Measurements from ENCODE around the gene ASAP2.

ASAP2 gene

DNA sequence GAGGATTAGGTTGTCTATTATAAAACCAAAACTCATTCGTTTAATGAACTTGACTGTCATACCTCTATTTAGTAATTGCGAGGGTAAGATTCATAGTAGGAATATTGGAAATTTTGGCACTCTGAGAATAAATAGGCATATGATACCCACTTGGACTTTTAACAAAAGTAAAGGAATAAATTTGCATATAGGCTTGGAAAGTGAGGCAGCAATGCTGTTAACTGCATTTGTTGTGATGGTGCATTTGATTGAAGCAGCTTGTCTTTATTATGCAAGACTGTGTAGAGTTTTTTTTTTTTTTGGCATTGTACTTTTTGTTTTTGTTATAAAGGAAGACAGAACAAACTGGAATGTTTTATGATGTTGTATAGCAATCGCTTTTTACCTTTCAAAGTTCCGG lies 197.8 kb downstream of the ASAP2 start:
- TF ChIP-seq EZH2 (IDR thresholded peaks at IDR 0.05; ENCODE audit: borderline replicate concordance, low read depth, low read length, severe bottlenecking): no peak
- TF ChIP-seq, protein P1, sequence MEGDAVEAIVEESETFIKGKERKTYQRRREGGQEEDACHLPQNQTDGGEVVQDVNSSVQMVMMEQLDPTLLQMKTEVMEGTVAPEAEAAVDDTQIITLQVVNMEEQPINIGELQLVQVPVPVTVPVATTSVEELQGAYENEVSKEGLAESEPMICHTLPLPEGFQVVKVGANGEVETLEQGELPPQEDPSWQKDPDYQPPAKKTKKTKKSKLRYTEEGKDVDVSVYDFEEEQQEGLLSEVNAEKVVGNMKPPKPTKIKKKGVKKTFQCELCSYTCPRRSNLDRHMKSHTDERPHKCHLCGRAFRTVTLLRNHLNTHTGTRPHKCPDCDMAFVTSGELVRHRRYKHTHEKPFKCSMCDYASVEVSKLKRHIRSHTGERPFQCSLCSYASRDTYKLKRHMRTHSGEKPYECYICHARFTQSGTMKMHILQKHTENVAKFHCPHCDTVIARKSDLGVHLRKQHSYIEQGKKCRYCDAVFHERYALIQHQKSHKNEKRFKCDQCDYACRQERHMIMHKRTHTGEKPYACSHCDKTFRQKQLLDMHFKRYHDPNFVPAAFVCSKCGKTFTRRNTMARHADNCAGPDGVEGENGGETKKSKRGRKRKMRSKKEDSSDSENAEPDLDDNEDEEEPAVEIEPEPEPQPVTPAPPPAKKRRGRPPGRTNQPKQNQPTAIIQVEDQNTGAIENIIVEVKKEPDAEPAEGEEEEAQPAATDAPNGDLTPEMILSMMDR (IDR thresholded peaks at IDR 0.05; ENCODE audit: borderline replicate concordance, extremely low read depth, low read length, poor library complexity, severe bottlenecking): no peak
- Histone ChIP-seq H3K27me3 (ENCODE audit: insufficient read depth, low read length, poor library complexity) (no peaks in the 10 kb centered on the region), H3K9ac (ENCODE audit: low read depth, low read length) (no peak overlapping the region), H3K9me3 (ENCODE audit: insufficient read depth, low read length, severe bottlenecking) (no peaks in the 10 kb centered on the region), H2AFZ (ENCODE audit: low read depth, low read length) (no peak overlapping the region), H3K4me2 (ENCODE audit: insufficient read depth, low read length) (no peak overlapping the region), H3K4me3 (ENCODE audit: low read depth in 1 of 2, low read length in 2 of 2) (no peak overlapping the region), H3K79me2 (ENCODE audit: insufficient read depth, low read length) (no peaks in the 10 kb centered on the region), H3K4me1 (ENCODE audit: insufficient read depth, low read length) (no peaks in the 10 kb centered on the region), H3K36me3 (ENCODE audit: insufficient read depth, low read length) (peaks cover 44% of the 10 kb centered on the region), H4K20me1 (ENCODE audit: insufficient read depth, low read length) (no peaks in the 10 kb centered on the region), H3K27ac (ENCODE audit: low read length) (no peak overlapping the region)
- ATAC-seq (ENCODE audit: insufficient read depth, low read depth) (no peak), DNase-seq (no peak)

DNA sequence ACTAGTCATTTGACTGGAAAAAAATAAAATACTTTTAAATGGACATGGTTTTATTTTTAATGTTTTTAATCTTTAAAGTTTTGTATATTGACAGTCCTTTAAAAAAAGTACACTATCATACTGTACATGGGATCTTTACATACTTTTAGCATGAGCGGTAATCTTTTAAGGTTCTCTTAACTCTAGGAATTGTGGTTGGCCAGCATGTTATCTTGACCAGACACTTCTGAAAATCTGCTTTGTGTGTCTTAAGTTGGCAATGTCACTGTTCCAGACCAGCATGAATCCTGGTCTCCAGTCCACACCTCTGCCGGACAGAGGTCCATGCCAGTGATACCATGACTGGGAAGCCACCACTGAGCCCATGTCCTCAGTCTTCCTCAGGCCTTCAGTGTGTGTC lies 199.0 kb downstream of the ASAP2 start:
- Histone ChIP-seq H3K27ac (ENCODE audit: low read length) (no peak overlapping the region), H3K36me3 (ENCODE audit: insufficient read depth, low read length) (peaks cover 53% of the 10 kb centered on the region), H3K4me3 (ENCODE audit: low read depth in 1 of 2, low read length in 2 of 2) (no peak overlapping the region), H3K79me2 (ENCODE audit: insufficient read depth, low read length) (no peaks in the 10 kb centered on the region), H3K4me1 (ENCODE audit: insufficient read depth, low read length) (no peaks in the 10 kb centered on the region), H3K9ac (ENCODE audit: low read depth, low read length) (no peak overlapping the region), H3K9me3 (ENCODE audit: insufficient read depth, low read length, severe bottlenecking) (no peaks in the 10 kb centered on the region), H3K4me2 (ENCODE audit: insufficient read depth, low read length) (no peak overlapping the region), H4K20me1 (ENCODE audit: insufficient read depth, low read length) (no peaks in the 10 kb centered on the region), H3K27me3 (ENCODE audit: insufficient read depth, low read length, poor library complexity) (no peaks in the 10 kb centered on the region), H2AFZ (ENCODE audit: low read depth, low read length) (no peak overlapping the region)
- ATAC-seq (ENCODE audit: insufficient read depth, low read depth) (no peak), DNase-seq (no peak)
- TF ChIP-seq, protein P1 (IDR thresholded peaks at IDR 0.05; ENCODE audit: borderline replicate concordance, extremely low read depth, low read length, poor library complexity, severe bottlenecking): no peak
- no peak for TF ChIP-seq EZH2 (IDR thresholded peaks at IDR 0.05; ENCODE audit: borderline replicate concordance, low read depth, low read length, severe bottlenecking)

DNA sequence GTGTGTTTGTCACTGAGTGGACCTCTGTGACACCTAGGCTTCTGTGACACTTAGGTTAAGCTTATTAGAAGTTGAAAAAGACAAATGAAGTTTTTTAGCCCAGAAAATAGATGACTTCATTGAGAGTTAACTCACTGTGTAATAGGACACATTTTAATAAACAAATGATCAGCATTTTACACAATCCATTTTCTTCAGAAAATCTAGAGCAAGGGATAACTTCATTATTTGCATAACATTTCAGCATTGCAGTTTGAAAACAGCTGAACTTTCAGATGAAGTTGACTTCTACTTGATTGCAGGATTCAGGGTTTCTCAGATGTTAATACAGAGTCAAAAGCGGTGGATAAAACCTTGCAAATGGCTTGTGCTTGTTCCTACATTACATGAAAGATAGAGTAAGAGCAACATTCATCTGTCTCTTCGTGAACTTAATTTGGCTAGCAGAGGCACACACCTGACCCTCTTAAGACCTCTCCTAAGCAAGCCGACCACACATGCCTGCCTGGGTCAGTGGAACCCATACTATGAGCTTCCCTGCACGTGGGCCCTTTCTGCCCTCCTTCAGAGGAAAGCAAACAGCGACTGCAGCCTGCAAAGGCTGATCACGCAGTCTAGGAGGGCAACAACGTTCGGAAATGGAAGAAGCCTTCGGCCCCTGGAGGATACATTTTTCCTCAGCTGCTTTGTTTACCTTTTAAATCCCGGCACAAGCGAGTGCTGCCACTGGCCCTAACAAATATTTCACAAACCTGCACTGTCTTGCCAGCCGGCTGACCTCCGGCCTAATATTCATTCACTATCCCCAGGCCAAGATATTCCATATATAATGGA lies 200.1 kb downstream of the ASAP2 start:
- Histone ChIP-seq H3K36me3 (ENCODE audit: insufficient read depth, low read length) (peaks cover 55% of the 10 kb centered on the region), H3K9ac (ENCODE audit: low read depth, low read length) (no peak overlapping the region), H2AFZ (ENCODE audit: low read depth, low read length) (no peak overlapping the region), H3K27ac (ENCODE audit: low read length) (no peak overlapping the region), H3K27me3 (ENCODE audit: insufficient read depth, low read length, poor library complexity) (no peaks in the 10 kb centered on the region), H3K4me1 (ENCODE audit: insufficient read depth, low read length) (no peaks in the 10 kb centered on the region), H3K4me3 (ENCODE audit: low read depth in 1 of 2, low read length in 2 of 2) (no peak overlapping the region), H3K9me3 (ENCODE audit: insufficient read depth, low read length, severe bottlenecking) (no peaks in the 10 kb centered on the region), H4K20me1 (ENCODE audit: insufficient read depth, low read length) (no peaks in the 10 kb centered on the region), H3K79me2 (ENCODE audit: insufficient read depth, low read length) (no peaks in the 10 kb centered on the region), H3K4me2 (ENCODE audit: insufficient read depth, low read length) (no peak overlapping the region)
- ATAC-seq (ENCODE audit: insufficient read depth, low read depth): no peak
- no peak for DNase-seq
- TF ChIP-seq, protein P1 (IDR thresholded peaks at IDR 0.05; ENCODE audit: borderline replicate concordance, extremely low read depth, low read length, poor library complexity, severe bottlenecking): no peak
- TF ChIP-seq EZH2 (IDR thresholded peaks at IDR 0.05; ENCODE audit: borderline replicate concordance, low read depth, low read length, severe bottlenecking): no peak
